ENCODE results near the gene ZDHHC7.

Gene ZDHHC7

DNA sequence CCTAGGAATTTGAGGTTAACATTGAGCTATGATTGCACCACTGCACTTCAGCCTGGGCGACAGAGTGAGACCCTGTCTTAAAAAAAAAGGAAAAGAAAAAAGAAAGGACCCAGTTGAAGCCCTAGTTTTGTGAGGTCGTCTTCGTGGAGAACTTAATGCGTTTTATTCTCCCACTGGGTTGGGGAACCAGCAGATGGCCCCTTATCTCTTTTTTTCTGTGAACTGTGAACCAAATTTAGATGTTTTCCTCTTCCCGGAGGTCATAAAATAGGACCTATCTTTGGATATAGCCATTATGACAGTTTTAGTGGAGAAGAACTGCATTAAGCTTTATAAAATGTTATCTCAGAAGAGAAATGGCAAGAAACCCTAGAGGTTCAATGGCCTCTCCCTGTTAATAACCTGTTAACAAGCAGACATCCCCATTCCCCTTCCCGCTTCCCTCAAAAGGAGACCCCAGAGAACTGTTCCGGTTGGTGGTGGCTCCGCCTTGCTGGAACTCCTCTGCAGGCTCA, 39.8 kb upstream of the ZDHHC7 start:
- H3K27ac ChIP-seq (ENCODE audit: low read length), result no peak overlapping the region
- no peaks in the 10 kb centered on the region for H3K27me3 ChIP-seq (ENCODE audit: control insufficient read depth, insufficient read depth, low read length)
- no CpG with 5 or more reads among the region's 8 CpGs for WGBS (ENCODE audit: insufficient coverage, insufficient read length)
- H3K36me3 ChIP-seq (ENCODE audit: control insufficient read depth, insufficient read depth, low read length), result no peaks in the 10 kb centered on the region
- H3K4me1 ChIP-seq (ENCODE audit: control insufficient read depth, insufficient read depth, low read length), result no peaks in the 10 kb centered on the region; the same call in 1 of the 2 replicates
- H3K4me3 ChIP-seq (ENCODE audit: low read length), result no peak overlapping the region
- no peaks in the 10 kb centered on the region for H3K9me3 ChIP-seq (ENCODE audit: control insufficient read depth, insufficient read depth, low read length)
- no peak for DNase-seq (ENCODE audit: low read depth, low spot score)

GRCh38 chr16:85049706-85050305, 38.5 kb upstream of the ZDHHC7 start:
- WGBS (ENCODE audit: insufficient coverage, insufficient read length), result no CpG with 5 or more reads among the region's 15 CpGs
- H3K4me1 ChIP-seq (ENCODE audit: control insufficient read depth, insufficient read depth, low read length), result no peaks in the 10 kb centered on the region
- no peaks in the 10 kb centered on the region for H3K27me3 ChIP-seq (ENCODE audit: control insufficient read depth, insufficient read depth, low read length)
- DNase-seq (ENCODE audit: low read depth, low spot score), result no peak
- no peaks in the 10 kb centered on the region for H3K9me3 ChIP-seq (ENCODE audit: control insufficient read depth, insufficient read depth, low read length)
- H3K27ac ChIP-seq (ENCODE audit: low read length), result no peak overlapping the region
- no peak overlapping the region for H3K4me3 ChIP-seq (ENCODE audit: low read length)
- H3K36me3 ChIP-seq (ENCODE audit: control insufficient read depth, insufficient read depth, low read length), result no peaks in the 10 kb centered on the region

GRCh38 chr16:85048921-85049562, 37.7 kb upstream of the ZDHHC7 start:
- no peak overlapping the region for H3K4me3 ChIP-seq (ENCODE audit: low read length)
- no CpG with 5 or more reads among the region's 17 CpGs for WGBS (ENCODE audit: insufficient coverage, insufficient read length)
- no peaks in the 10 kb centered on the region for H3K36me3 ChIP-seq (ENCODE audit: control insufficient read depth, insufficient read depth, low read length)
- H3K9me3 ChIP-seq (ENCODE audit: control insufficient read depth, insufficient read depth, low read length), result no peaks in the 10 kb centered on the region
- DNase-seq (ENCODE audit: low read depth, low spot score), result no peak
- H3K27ac ChIP-seq (ENCODE audit: low read length), result no peak overlapping the region
- H3K4me1 ChIP-seq (ENCODE audit: control insufficient read depth, insufficient read depth, low read length), result no peaks in the 10 kb centered on the region
- no peaks in the 10 kb centered on the region for H3K27me3 ChIP-seq (ENCODE audit: control insufficient read depth, insufficient read depth, low read length)

DNA sequence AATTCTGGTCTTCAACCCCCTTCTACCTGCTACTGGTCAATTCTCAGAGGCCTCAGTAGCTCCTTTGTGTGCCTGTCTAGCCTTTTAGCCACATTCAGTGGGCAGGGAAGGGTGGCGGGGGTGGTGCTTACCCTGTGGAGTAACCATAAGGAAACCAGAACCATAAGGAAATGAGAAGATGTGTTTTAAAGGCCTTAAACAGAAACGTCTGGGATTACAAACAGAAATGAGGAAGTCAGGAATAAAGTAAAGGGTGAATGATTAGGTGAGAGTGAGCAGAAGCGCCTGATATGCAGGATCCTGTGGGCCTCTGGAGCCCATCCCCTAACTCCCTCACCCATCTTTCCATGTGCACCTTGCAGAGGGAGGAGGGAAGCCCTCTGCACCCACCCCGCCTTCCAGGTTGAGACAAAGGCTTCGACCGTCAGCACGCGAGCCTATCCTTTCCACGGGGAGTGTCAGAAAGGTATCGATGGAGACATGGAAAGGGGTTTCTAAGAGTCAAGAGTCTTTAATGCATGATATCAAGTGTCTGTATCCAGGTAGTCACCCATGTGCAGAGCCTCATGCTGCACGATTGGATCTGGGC, 36.6 kb upstream of the ZDHHC7 start:
- Histone ChIP-seq H3K27ac (ENCODE audit: low read length) (no peak overlapping the region), H3K4me3 (ENCODE audit: low read length) (no peak overlapping the region), H3K9me3 (ENCODE audit: control insufficient read depth, insufficient read depth, low read length) (no peaks in the 10 kb centered on the region), H3K27me3 (ENCODE audit: control insufficient read depth, insufficient read depth, low read length) (no peaks in the 10 kb centered on the region), H3K36me3 (ENCODE audit: control insufficient read depth, insufficient read depth, low read length) (no peaks in the 10 kb centered on the region), H3K4me1 (ENCODE audit: control insufficient read depth, insufficient read depth, low read length) (no peaks in the 10 kb centered on the region)
- DNase-seq (ENCODE audit: low read depth, low spot score), result no peak
- WGBS (ENCODE audit: insufficient coverage, insufficient read length), result no CpG with 5 or more reads among the region's 11 CpGs

- no peaks in the 10 kb centered on the region for H3K4me1 ChIP-seq (ENCODE audit: control insufficient read depth, insufficient read depth, low read length)
- no peak for DNase-seq (ENCODE audit: low read depth, low spot score)
- H3K36me3 ChIP-seq (ENCODE audit: control insufficient read depth, insufficient read depth, low read length), result no peaks in the 10 kb centered on the region
- no peak overlapping the region for H3K4me3 ChIP-seq (ENCODE audit: low read length)
- no peaks in the 10 kb centered on the region for H3K27me3 ChIP-seq (ENCODE audit: control insufficient read depth, insufficient read depth, low read length)
- H3K27ac ChIP-seq (ENCODE audit: low read length), result no peak overlapping the region
- H3K9me3 ChIP-seq (ENCODE audit: control insufficient read depth, insufficient read depth, low read length), result no peaks in the 10 kb centered on the region
- no CpG with 5 or more reads among the region's 20 CpGs for WGBS (ENCODE audit: insufficient coverage, insufficient read length)
Measured at GRCh38 chr16:85046931-85047866, 35.9 kb upstream of the ZDHHC7 start.

DNA sequence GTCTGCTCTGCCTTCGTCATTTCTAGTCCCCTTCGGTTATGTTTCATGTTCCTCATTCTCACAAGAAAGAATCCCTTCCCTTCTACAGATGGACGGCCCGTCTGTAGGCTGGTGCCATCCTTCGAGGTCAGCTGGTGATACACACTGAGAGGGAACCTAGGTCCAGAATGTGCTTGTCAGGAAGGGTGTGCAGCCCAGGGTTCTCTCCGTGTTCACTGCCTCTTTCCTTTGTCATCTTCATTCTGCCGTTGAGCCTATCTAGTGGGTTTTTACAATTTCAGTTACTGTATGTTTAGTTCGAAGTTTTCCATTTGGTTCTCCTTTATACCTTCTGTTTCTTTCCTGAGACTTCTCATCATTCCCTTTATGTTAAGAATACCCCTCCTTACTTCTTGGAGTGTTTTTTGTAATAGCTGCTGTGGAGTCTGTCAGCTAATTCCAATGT, 35.2 kb upstream of the ZDHHC7 start:
- Histone ChIP-seq H3K36me3 (ENCODE audit: control insufficient read depth, insufficient read depth, low read length) (no peaks in the 10 kb centered on the region), H3K4me1 (ENCODE audit: control insufficient read depth, insufficient read depth, low read length) (no peaks in the 10 kb centered on the region), H3K27me3 (ENCODE audit: control insufficient read depth, insufficient read depth, low read length) (no peaks in the 10 kb centered on the region), H3K9me3 (ENCODE audit: control insufficient read depth, insufficient read depth, low read length) (no peaks in the 10 kb centered on the region), H3K27ac (ENCODE audit: low read length) (no peak overlapping the region), H3K4me3 (ENCODE audit: low read length) (no peak overlapping the region)
- no CpG with 5 or more reads among the region's 8 CpGs for WGBS (ENCODE audit: insufficient coverage, insufficient read length)
- DNase-seq (ENCODE audit: low read depth, low spot score), result no peak

GRCh38 chr16:85045641-85046471, 34.5 kb upstream of the ZDHHC7 start:
- no peak for DNase-seq (ENCODE audit: low read depth, low spot score)
- no peaks in the 10 kb centered on the region for H3K27me3 ChIP-seq (ENCODE audit: control insufficient read depth, insufficient read depth, low read length)
- H3K36me3 ChIP-seq (ENCODE audit: control insufficient read depth, insufficient read depth, low read length), result no peaks in the 10 kb centered on the region
- H3K9me3 ChIP-seq (ENCODE audit: control insufficient read depth, insufficient read depth, low read length), result no peaks in the 10 kb centered on the region
- H3K4me1 ChIP-seq (ENCODE audit: control insufficient read depth, insufficient read depth, low read length), result no peaks in the 10 kb centered on the region
- H3K4me3 ChIP-seq (ENCODE audit: low read length), result no peak overlapping the region
- H3K27ac ChIP-seq (ENCODE audit: low read length), result no peak overlapping the region
- WGBS (ENCODE audit: insufficient coverage, insufficient read length), result no CpG with 5 or more reads among the region's 23 CpGs

GRCh38 chr16:85045077-85045476, 33.7 kb upstream of the ZDHHC7 start:
- WGBS (ENCODE audit: insufficient coverage, insufficient read length), result no CpG with 5 or more reads among the region's 5 CpGs
- Histone ChIP-seq H3K36me3 (ENCODE audit: control insufficient read depth, insufficient read depth, low read length) (no peaks in the 10 kb centered on the region), H3K4me1 (ENCODE audit: control insufficient read depth, insufficient read depth, low read length) (no peaks in the 10 kb centered on the region), H3K27ac (ENCODE audit: low read length) (no peak overlapping the region), H3K9me3 (ENCODE audit: control insufficient read depth, insufficient read depth, low read length) (no peaks in the 10 kb centered on the region), H3K4me3 (ENCODE audit: low read length) (no peak overlapping the region), H3K27me3 (ENCODE audit: control insufficient read depth, insufficient read depth, low read length) (no peaks in the 10 kb centered on the region)
- no peak for DNase-seq (ENCODE audit: low read depth, low spot score)

- Histone ChIP-seq H3K9me3 (ENCODE audit: control insufficient read depth, insufficient read depth, low read length) (no peaks in the 10 kb centered on the region), H3K4me1 (ENCODE audit: control insufficient read depth, insufficient read depth, low read length) (no peaks in the 10 kb centered on the region), H3K27ac (ENCODE audit: low read length) (no peak overlapping the region), H3K36me3 (ENCODE audit: control insufficient read depth, insufficient read depth, low read length) (no peaks in the 10 kb centered on the region), H3K27me3 (ENCODE audit: control insufficient read depth, insufficient read depth, low read length) (no peaks in the 10 kb centered on the region), H3K4me3 (ENCODE audit: low read length) (no peak overlapping the region)
- whole genome bisulfite sequencing (ENCODE audit: insufficient coverage, insufficient read length), result no CpG with 5 or more reads among the region's 6 CpGs
- no peak for DNase-seq (ENCODE audit: low read depth, low spot score)
Measured at GRCh38 chr16:85042606-85043005, 31.3 kb upstream of the ZDHHC7 start.
